Measurements from ENCODE around the gene SETMAR.

DNA sequence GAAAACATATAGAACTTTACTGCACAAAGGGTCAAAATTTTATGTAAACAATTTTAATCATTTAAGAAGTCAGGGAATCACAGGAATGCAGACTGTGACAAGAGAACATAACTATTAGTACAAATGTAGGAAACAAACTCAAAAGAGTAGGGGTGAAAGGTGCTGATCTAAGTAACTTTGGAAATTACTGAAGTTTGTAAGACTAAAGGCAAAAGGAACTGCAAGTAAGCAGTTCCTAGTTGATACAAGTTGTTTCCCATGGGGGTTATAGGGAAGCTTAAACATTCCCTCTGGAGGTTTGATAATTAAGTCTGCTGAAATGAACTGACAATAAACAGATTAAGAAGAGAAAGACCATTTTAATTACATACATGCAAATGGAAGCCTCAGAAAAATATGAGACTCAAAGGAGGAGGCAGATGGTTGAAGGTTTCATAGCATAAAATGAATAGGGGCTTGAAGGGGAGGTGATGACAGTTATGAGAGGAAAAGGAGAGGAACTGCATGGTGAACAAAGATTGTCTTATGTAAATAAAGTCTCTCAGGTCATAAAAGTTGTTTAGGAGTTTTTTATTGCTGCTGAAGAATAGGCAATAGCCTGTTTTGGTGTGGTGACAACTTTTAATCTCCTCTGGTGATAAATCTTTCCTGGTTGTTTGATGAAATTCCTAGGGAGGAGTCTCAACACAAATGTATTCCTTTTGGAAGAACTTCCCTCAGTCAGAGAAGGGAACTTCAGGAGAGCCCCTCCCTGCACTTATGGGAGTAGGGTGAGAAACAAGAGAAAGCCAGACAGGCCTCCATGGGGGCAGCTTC, 17.1 kb downstream of the SETMAR start:
- TF ChIP-seq SP1 (IDR thresholded peaks at IDR 0.05; ENCODE audit: low read depth, low read length) (no peak), ZNF274 (IDR thresholded peaks at IDR 0.05; ENCODE audit: borderline replicate concordance, extremely low read depth, low read length) (no peak), RXRA (IDR thresholded peaks at IDR 0.05; ENCODE audit: insufficient read depth, low read depth, low read length) (no peak), EZH2 (IDR thresholded peaks at IDR 0.05; ENCODE audit: low read depth, low read length, severe bottlenecking) (no peak), TAF1 (IDR thresholded peaks at IDR 0.05; ENCODE audit: low read depth, low read length) (no peak), RAD21 (IDR thresholded peaks at IDR 0.05 in 1 of 2, conservative IDR thresholded peaks at IDR 0.05 in 1 of 2; ENCODE audit: low read depth in 2 of 2, low read length in 2 of 2) (no peak)
